Urinary bladder (tissue), 4 donors: ENCODE data around the gene ACBD6. TPM values are rescaled to one million over a fixed set of nuclear protein-coding genes. Genes with fewer than 3 reads are reported as not detected.

ENCODE experiments used
- DNase-seq: peaks from one replicate; pipeline ENCODE4 v3.0.0-alpha.2; 2015; ENCODE audit errors: extremely low spot score
- H3K27ac ChIP-seq: one replicate; pipeline ENCODE4 v1.5.1; 2013; ENCODE audit warnings: low read depth, mild to moderate bottlenecking, moderate library complexity
- H3K36me3 ChIP-seq: one replicate; pipeline ENCODE4 v1.6.1; 2013; ENCODE audit warnings: mild to moderate bottlenecking, moderate library complexity; ENCODE audit not compliant: insufficient read depth
- H3K4me1 ChIP-seq: one replicate; pipeline ENCODE4 v1.6.1; 2013; ENCODE audit warnings: mild to moderate bottlenecking, moderate library complexity; ENCODE audit not compliant: insufficient read depth
- H3K4me3 ChIP-seq: one replicate; pipeline ENCODE4 v1.5.1; 2013; ENCODE audit warnings: low read depth, low read length
- WGBS: extraction: QIAGEN DNeasy Blood & Tissue Kit; methylation state at CpG from one replicate; pipeline ENCODE4 v1.1.7; 2013; 5-methylcytosine and 5-hydroxymethylcytosine counted together
- polyA plus RNA-seq: library from polyadenylated mRNA; stranded (reverse); fragments of 200-250 nt; gene quantifications from one replicate; pipeline ENCODE4 v1.2.3, GENCODE V29; 2013
- small RNA-seq: library from RNA; depleted of rRNA; stranded (forward); fragments of <200 nt; gene quantifications from one replicate; pipeline ENCODE3, GENCODE V24; 2014
- total RNA-seq: library from RNA; depleted of rRNA; stranded (reverse); fragments of >200 nt; gene quantifications from one replicate; pipeline ENCODE4 v1.2.3, GENCODE V29; 2014
- donor health status: healthy with polysubstance abuse.
- donor health status: healthy.

The ACBD6 gene
- total and polyA plus RNA-seq, 2 donors = 36.7 to 51.0 TPM

- WGBS = 93% methylated on average over 4 of the region's 4 CpGs
- Histone ChIP-seq H3K4me1 (no peaks in the 10 kb centered on the region), H3K27ac (no peak overlapping the region), H3K36me3 (no peaks in the 10 kb centered on the region), H3K4me3 (no peak overlapping the region)
- no peak for DNase-seq
Observed at GRCh38 chr1:180247580-180247979, 254.8 kb downstream of the ACBD6 start.

- Histone ChIP-seq H3K4me3 (no peak overlapping the region), H3K27ac (no peak overlapping the region), H3K36me3 (no peaks in the 10 kb centered on the region), H3K4me1 (no peaks in the 10 kb centered on the region)
- no peak for DNase-seq
- 91% methylated on average over 3 of the region's 3 CpGs for WGBS
Observed at GRCh38 chr1:180247061-180247460, 255.3 kb downstream of the ACBD6 start.

- Histone ChIP-seq H3K27ac (no peak overlapping the region), H3K36me3 (no peaks in the 10 kb centered on the region), H3K4me1 (no peaks in the 10 kb centered on the region), H3K4me3 (no peak overlapping the region)
- 86% methylated on average over 5 of the region's 5 CpGs for WGBS
- DNase-seq = no peak
Observed at GRCh38 chr1:180246579-180246978, 255.8 kb downstream of the ACBD6 start.

GRCh38 chr1:180244840-180245239 is 257.5 kb downstream of the ACBD6 start:
- DNase-seq = no peak
- Histone ChIP-seq H3K27ac (no peak overlapping the region), H3K4me1 (no peaks in the 10 kb centered on the region), H3K4me3 (no peak overlapping the region), H3K36me3 (no peaks in the 10 kb centered on the region)
- WGBS = 81% methylated on average over 6 of the region's 6 CpGs

GRCh38 chr1:180243517-180244221 is 258.7 kb downstream of the ACBD6 start:
- 88% methylated on average over 11 of the region's 11 CpGs for WGBS
- DNase-seq = no peak

GRCh38 chr1:180241716-180242544 is 260.4 kb downstream of the ACBD6 start:
- no peak overlapping the region for H3K4me3 ChIP-seq
- H3K36me3 ChIP-seq = no peaks in the 10 kb centered on the region
- DNase-seq = no peak
- 71% methylated on average over 8 of the region's 8 CpGs for WGBS
- H3K27ac ChIP-seq = no peak overlapping the region
- H3K4me1 ChIP-seq = no peaks in the 10 kb centered on the region

More at GRCh38 chr1:180243517-180244221, 258.7 kb downstream of the ACBD6 start:
- no peaks in the 10 kb centered on the region for H3K4me1 ChIP-seq
- no peak overlapping the region for H3K4me3 ChIP-seq
- no peaks in the 10 kb centered on the region for H3K36me3 ChIP-seq
- H3K27ac ChIP-seq = no peak overlapping the region

- H3K4me3 ChIP-seq = no peak overlapping the region
- WGBS = 9% methylated on average over 10 of the region's 10 CpGs
- no peak for DNase-seq
Observed at GRCh38 chr1:180239145-180240096, 263.0 kb downstream of the ACBD6 start.

GRCh38 chr1:180238675-180239074 is 263.7 kb downstream of the ACBD6 start:
- no peaks in the 10 kb centered on the region for H3K4me1 ChIP-seq
- DNase-seq = no peak
- no peaks in the 10 kb centered on the region for H3K36me3 ChIP-seq
- H3K4me3 ChIP-seq = no peak overlapping the region
- WGBS = 20% methylated on average over 7 of the region's 7 CpGs
- no peak overlapping the region for H3K27ac ChIP-seq

More at GRCh38 chr1:180239145-180240096, 263.0 kb downstream of the ACBD6 start:
- no peak overlapping the region for H3K27ac ChIP-seq
- H3K4me1 ChIP-seq = no peaks in the 10 kb centered on the region
- H3K36me3 ChIP-seq = no peaks in the 10 kb centered on the region

Small RNAs within 50 kb of the gene (small RNA-seq; reads per million reads assigned to genes)
- not detected for gene MIR3121
- not detected for gene RF00019

Other genes with a start within 250 kb of the ACBD6 start
- gene OVAAL, start 56.4 kb upstream of the ACBD6 start, total RNA-seq = 0.26 TPM
- gene OVAAL, start 56.4 kb upstream of the ACBD6 start, polyA plus RNA-seq = not detected
- gene XPR1, start 129.4 kb upstream of the ACBD6 start, total RNA-seq = 33.6 TPM
- gene XPR1, start 129.4 kb upstream of the ACBD6 start, polyA plus RNA-seq = 9.9 TPM